IMR-90 (cell line): Measurements from ENCODE around the gene ANKFN1.

Experiments
- CTCF ChIP-seq: conservative IDR thresholded peaks from 2 replicates; pipeline ENCODE4 v1.5.1; 2012; ENCODE audit warnings: mild to moderate bottlenecking, low read depth, low read length, improper control_type of control experiment
- ELK1 ChIP-seq: fragments of 150-350 bp; IDR thresholded peaks from 2 replicates; pipeline ENCODE4 v1.6.1; 2016; ENCODE audit warnings: low read depth, mild to moderate bottlenecking, low read length, moderate library complexity, borderline replicate concordance
- MXI1 ChIP-seq: IDR thresholded peaks from 2 replicates; pipeline ENCODE4 v1.6.1; 2012; ENCODE audit warnings: low read depth, mild to moderate bottlenecking, low read length, moderate library complexity, borderline replicate concordance
- POLR2A ChIP-seq: IDR thresholded peaks from 2 replicates; pipeline ENCODE4 v1.6.1; 2012; ENCODE audit warnings: mild to moderate bottlenecking, low read depth, low read length

- TF ChIP-seq CTCF (no peak), POLR2A (no peak), ELK1 (no peak), MXI1 (no peak)
Measured at GRCh38 chr17:56165072-56165641, 11.9 kb downstream of the ANKFN1 start.
